Thoracic aorta (tissue), 2 donors: ENCODE data around the gene SDK1. TPM values are rescaled to one million over a fixed set of nuclear protein-coding genes. Genes with fewer than 3 reads are reported as not detected.

ENCODE experiments used
- ATAC-seq: fragments of 150-250 bp; one replicate; pipeline ENCODE4 v1.8.0; 2017; ENCODE audit warnings: low read depth; ENCODE audit not compliant: insufficient number of reproducible peaks, low FRiP score
- DNase-seq: peaks from one replicate; pipeline ENCODE4 v3.0.0-alpha.2; 2020; ENCODE audit warnings: low spot score
- H3K27ac ChIP-seq, 2 donors: fragments of 200-600 bp; sonication (generic); 1 replicate in 1 of 2; 2 replicates in 1 of 2; pipeline ENCODE4 v1.5.1; 2016; ENCODE audit warnings: mild to moderate bottlenecking in 2 of 2, moderate library complexity in 2 of 2
- H3K27me3 ChIP-seq: fragments of 200-600 bp; sonication (generic); replicated peaks from 2 replicates; pipeline ENCODE4 v1.6.0; 2016; ENCODE audit warnings: mild to moderate bottlenecking; ENCODE audit not compliant: insufficient read depth
- H3K36me3 ChIP-seq: fragments of 200-600 bp; sonication (generic); one replicate; pipeline ENCODE4 v1.5.1; 2016
- H3K4me1 ChIP-seq, 2 donors: fragments of 200-600 bp; sonication (generic); 1 replicate in 1 of 2; 2 replicates in 1 of 2; pipeline versions ENCODE4 v1.5.1 to v1.6.0; 2016; ENCODE audit warnings: low read depth in 2 of 2, mild to moderate bottlenecking in 1 of 2; ENCODE audit not compliant: control insufficient read depth in 1 of 2
- H3K4me3 ChIP-seq: fragments of 200-600 bp; sonication (generic); 2 replicates; pipeline ENCODE4 v1.5.1; 2016; ENCODE audit warnings: mild to moderate bottlenecking
- H3K9me3 ChIP-seq: fragments of 200-600 bp; sonication (generic); 2 replicates; pipeline ENCODE4 v1.5.1; 2016
- total RNA-seq, 2 donors: library from RNA; depleted of rRNA; stranded (reverse); fragments of >200 nt; gene quantifications; one replicate each; pipeline versions ENCODE4 v1.1.0 to v1.2.3, GENCODE V29; 2016
- TF ChIP-seq, protein P1 (sequence below): fragments of 200-600 bp; sonication (generic); IDR thresholded peaks from one replicate; pipeline ENCODE4 v1.5.1; 2019; ENCODE audit warnings: antibody characterized with exemption

Gene SDK1
- total RNA-seq, 2 donors from 2014 or later: 27.5 to 29.2 TPM

GRCh38 chr7:3280946-3281656 is 20.0 kb upstream of the SDK1 start:
- ATAC-seq (no peak), DNase-seq (no peak)
- no peaks in the 10 kb centered on the region for H3K27me3 ChIP-seq

GRCh38 chr7:3282457-3282856 is 18.6 kb upstream of the SDK1 start:
- DNase-seq (no peak), ATAC-seq (no peak)
- Histone ChIP-seq H3K27me3 (no peaks in the 10 kb centered on the region), H3K4me3 (no peak overlapping the region), H3K27ac (peak overlapping the region; percentile 63 to 65), H3K9me3 (no peaks in the 10 kb centered on the region), H3K36me3 (no peaks in the 10 kb centered on the region), H3K4me1 (peaks cover 0 to 33% of the 10 kb centered on the region in 2 donors)
- TF ChIP-seq, protein P1, sequence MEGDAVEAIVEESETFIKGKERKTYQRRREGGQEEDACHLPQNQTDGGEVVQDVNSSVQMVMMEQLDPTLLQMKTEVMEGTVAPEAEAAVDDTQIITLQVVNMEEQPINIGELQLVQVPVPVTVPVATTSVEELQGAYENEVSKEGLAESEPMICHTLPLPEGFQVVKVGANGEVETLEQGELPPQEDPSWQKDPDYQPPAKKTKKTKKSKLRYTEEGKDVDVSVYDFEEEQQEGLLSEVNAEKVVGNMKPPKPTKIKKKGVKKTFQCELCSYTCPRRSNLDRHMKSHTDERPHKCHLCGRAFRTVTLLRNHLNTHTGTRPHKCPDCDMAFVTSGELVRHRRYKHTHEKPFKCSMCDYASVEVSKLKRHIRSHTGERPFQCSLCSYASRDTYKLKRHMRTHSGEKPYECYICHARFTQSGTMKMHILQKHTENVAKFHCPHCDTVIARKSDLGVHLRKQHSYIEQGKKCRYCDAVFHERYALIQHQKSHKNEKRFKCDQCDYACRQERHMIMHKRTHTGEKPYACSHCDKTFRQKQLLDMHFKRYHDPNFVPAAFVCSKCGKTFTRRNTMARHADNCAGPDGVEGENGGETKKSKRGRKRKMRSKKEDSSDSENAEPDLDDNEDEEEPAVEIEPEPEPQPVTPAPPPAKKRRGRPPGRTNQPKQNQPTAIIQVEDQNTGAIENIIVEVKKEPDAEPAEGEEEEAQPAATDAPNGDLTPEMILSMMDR: no peak

More at GRCh38 chr7:3280946-3281656, 20.0 kb upstream of the SDK1 start:
- no peak overlapping the region for H3K4me3 ChIP-seq
- H3K4me1 ChIP-seq: peaks cover 0 to 34% of the 10 kb centered on the region in 2 donors
- H3K27ac ChIP-seq: peak overlapping the region; percentile 47 to 65
- TF ChIP-seq, protein P1: no peak
- no peaks in the 10 kb centered on the region for H3K9me3 ChIP-seq
- H3K36me3 ChIP-seq: no peaks in the 10 kb centered on the region

- H3K36me3 ChIP-seq: no peaks in the 10 kb centered on the region
- no peaks in the 10 kb centered on the region for H3K27me3 ChIP-seq
- no peak overlapping the region for H3K4me3 ChIP-seq
- H3K27ac ChIP-seq: peak overlapping the region; percentile 63 to 65
- DNase-seq: no peak
- no peaks in the 10 kb centered on the region for H3K9me3 ChIP-seq
- peaks cover 0 to 33% of the 10 kb centered on the region in 2 donors for H3K4me1 ChIP-seq
- ATAC-seq: no peak
- TF ChIP-seq, protein P1: no peak
Measured at GRCh38 chr7:3283130-3283704, 17.8 kb upstream of the SDK1 start.

DNA sequence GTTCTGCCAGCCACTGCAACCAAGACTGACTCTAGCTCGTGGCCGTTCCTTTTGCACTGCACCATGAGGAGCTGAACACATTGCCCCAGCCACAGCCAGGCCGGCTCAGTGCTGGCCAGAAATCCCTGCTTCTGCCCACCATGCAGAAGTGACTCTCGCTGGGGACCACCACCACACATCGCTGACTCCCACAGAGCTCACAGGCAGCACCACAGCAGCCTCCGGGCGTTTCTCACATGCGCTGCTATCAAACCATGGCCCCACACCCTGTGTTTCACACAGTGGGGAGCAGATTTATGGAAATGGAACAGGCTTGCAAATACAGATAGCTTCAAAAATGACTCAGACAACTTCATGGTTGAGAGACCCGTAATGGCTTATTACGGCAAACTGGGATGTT is 15.4 kb upstream of the SDK1 start:
- Histone ChIP-seq H3K27ac (no peak overlapping the region), H3K27me3 (no peaks in the 10 kb centered on the region), H3K4me1 (peaks cover 0 to 17% of the 10 kb centered on the region in 2 donors), H3K4me3 (no peak overlapping the region), H3K9me3 (no peaks in the 10 kb centered on the region), H3K36me3 (no peaks in the 10 kb centered on the region)
- TF ChIP-seq, protein P1: no peak
- ATAC-seq (no peak), DNase-seq (no peak)

- no peaks in the 10 kb centered on the region for H3K9me3 ChIP-seq
- H3K36me3 ChIP-seq: no peaks in the 10 kb centered on the region
- DNase-seq: no peak
- H3K4me1 ChIP-seq: no peaks in the 10 kb centered on the region
- no peak overlapping the region for H3K4me3 ChIP-seq
- TF ChIP-seq, protein P1: no peak
- ATAC-seq: no peak
- H3K27me3 ChIP-seq: no peaks in the 10 kb centered on the region
- H3K27ac ChIP-seq: no peak overlapping the region
Measured at GRCh38 chr7:3289996-3290395, 11.1 kb upstream of the SDK1 start.
